PC-3 (cell line): ENCODE results near the gene TBC1D2.

Experiments
- CTCF ChIP-seq: fragments of 300-600 bp; sonication (generic); conservative IDR thresholded peaks from 2 replicates; pipeline ENCODE4 v1.5.1; 2017; ENCODE audit warnings: antibody characterized with exemption, low read depth, mild to moderate bottlenecking, low read length
- EZH2 ChIP-seq: fragments of 300-600 bp; sonication (generic); IDR thresholded peaks from one replicate; pipeline ENCODE4 v1.6.1; 2017; ENCODE audit warnings: antibody characterized with exemption, mild to moderate bottlenecking, low read length; ENCODE audit not compliant: unreplicated experiment
- EZH2phosphoT487 ChIP-seq: fragments of 300-600 bp; sonication (generic); IDR thresholded peaks from 2 replicates; pipeline ENCODE4 v1.6.1; 2018; ENCODE audit warnings: mild to moderate bottlenecking, antibody characterized with exemption, low read length, borderline replicate concordance

- no peak for TF ChIP-seq CTCF
- no peak for TF ChIP-seq EZH2phosphoT487
- TF ChIP-seq EZH2, result no peak
Observed at GRCh38 chr9:98178874-98179850, 76.3 kb downstream of the TBC1D2 start.
